GM10248 (cell line): Measurements from ENCODE around the gene HMGN1.

Experiments
- CTCF ChIA-PET: fragments of 300-600 bp; sonication (Branson Sonifier 250); formaldehyde crosslinking; extraction: SDS; loops from one replicate; lab custom pipeline; 2021; ENCODE audit warnings: antibody characterized with exemption; lab: Yijun Ruan, JAX
- POLR2A ChIA-PET: fragments of 350-650 bp; sonication (Branson Sonifier 250); formaldehyde crosslinking; extraction: SDS; loops from one replicate; lab custom pipeline; 2020; ENCODE audit warnings: antibody characterized with exemption; lab: Yijun Ruan, JAX
- DNase-seq: peaks from one replicate; pipeline ENCODE4 v3.0.0; 2012; ENCODE audit errors: extremely low spot score
- CTCF ChIP-seq: IDR thresholded peaks from 2 replicates; pipeline ENCODE4 v1.5.1; 2012; ENCODE audit warnings: mild to moderate bottlenecking, low read depth; ENCODE audit errors: extremely low read depth, missing control alignments, control extremely low read depth

The HMGN1 gene

GRCh38 chr21:39347537-39347936 is 1.4 kb downstream of the HMGN1 start:
- CTCF ChIA-PET, result interaction anchor here (1.1 to 2.2 kb wide), 3 partner anchors 9 to 40 kb away, joined by 8 to 10 read pairs (median 8); partner anchors contain the start of gene BRWD1
- POLR2A ChIA-PET, result no interaction called here
- DNase-seq, result no peak
- no peak for TF ChIP-seq CTCF

GRCh38 chr21:39346671-39347331 is 2.1 kb downstream of the HMGN1 start:
- POLR2A ChIA-PET, result no interaction called here
- no peak for TF ChIP-seq CTCF
- CTCF ChIA-PET, result no interaction called here
- no peak for DNase-seq

- DNase-seq, result no peak
- CTCF ChIA-PET, result interaction anchor here (1.1 to 1.3 kb wide), 2 partner anchors 9 to 14 kb away, joined by 3 read pairs; no protein-coding TSS in a partner anchor
- POLR2A ChIA-PET, result no interaction called here
- TF ChIP-seq CTCF, result no peak
These were observed 2.7 kb downstream of the HMGN1 start for GRCh38 chr21:39346206-39346605.

- ChIA-PET POLR2A (no interaction called here), CTCF (interaction anchor here (1.1 to 1.3 kb wide), 2 partner anchors 9 to 14 kb away, joined by 3 read pairs; no protein-coding TSS in a partner anchor)
- DNase-seq, result no peak
- no peak for TF ChIP-seq CTCF
These were observed 3.4 kb downstream of the HMGN1 start for GRCh38 chr21:39345440-39345839.

- ChIA-PET CTCF (interaction anchor here (1.3 kb wide), 1 partner anchor 8 kb away, joined by 3 read pairs; no protein-coding TSS in a partner anchor), POLR2A (no interaction called here)
- TF ChIP-seq CTCF, result no peak
- DNase-seq, result no peak
These were observed 4.0 kb downstream of the HMGN1 start for GRCh38 chr21:39344848-39345247.

GRCh38 chr21:39341249-39341923 is 7.5 kb downstream of the HMGN1 start:
- ChIA-PET CTCF (no interaction called here), POLR2A (no interaction called here)
- no peak for TF ChIP-seq CTCF
- DNase-seq, result no peak
